NT2/D1 (cell line): ENCODE results near the gene TNRC6C.

Experiments used
- DNase-seq: peaks from one replicate; pipeline ENCODE4 v3.0.0-alpha.2; 2011; ENCODE audit warnings: low read depth, low spot score
- H3K27me3 ChIP-seq: 2 replicates; pipeline ENCODE4 v1.6.0; 2011; ENCODE audit warnings: mild to moderate bottlenecking; ENCODE audit not compliant: insufficient read length, insufficient read depth
- H3K36me3 ChIP-seq: 2 replicates; pipeline ENCODE4 v1.6.1; 2011; ENCODE audit warnings: mild to moderate bottlenecking, low read length, mixed read lengths; ENCODE audit not compliant: insufficient read depth, insufficient read length
- H3K4me1 ChIP-seq: 2 replicates; pipeline ENCODE4 v1.5.1; 2011; ENCODE audit not compliant: insufficient read depth, insufficient read length
- H3K4me3 ChIP-seq: 2 replicates; pipeline ENCODE4 v1.5.1; 2011; ENCODE audit warnings: low read depth; ENCODE audit not compliant: insufficient read length
- H3K9ac ChIP-seq: 2 replicates; pipeline ENCODE4 v1.6.0; 2011; ENCODE audit warnings: low read depth; ENCODE audit not compliant: insufficient read length
- H3K9me3 ChIP-seq: 2 replicates; pipeline ENCODE4 v1.5.1; 2011; ENCODE audit warnings: mild to moderate bottlenecking, low read length; ENCODE audit not compliant: insufficient read depth
- SUZ12 ChIP-seq: IDR thresholded peaks from 2 replicates; pipeline ENCODE4 v1.6.1; 2011; ENCODE audit not compliant: insufficient read length, insufficient read depth; ENCODE audit errors: extremely low read depth
- YY1 ChIP-seq: IDR thresholded peaks from 2 replicates; pipeline ENCODE4 v1.6.1; 2011; ENCODE audit not compliant: insufficient read length, insufficient read depth
- ZNF274 ChIP-seq: IDR thresholded peaks from 2 replicates; pipeline ENCODE4 v1.6.1; 2011; ENCODE audit warnings: mild to moderate bottlenecking, low read depth, low read length

Gene TNRC6C

DNA sequence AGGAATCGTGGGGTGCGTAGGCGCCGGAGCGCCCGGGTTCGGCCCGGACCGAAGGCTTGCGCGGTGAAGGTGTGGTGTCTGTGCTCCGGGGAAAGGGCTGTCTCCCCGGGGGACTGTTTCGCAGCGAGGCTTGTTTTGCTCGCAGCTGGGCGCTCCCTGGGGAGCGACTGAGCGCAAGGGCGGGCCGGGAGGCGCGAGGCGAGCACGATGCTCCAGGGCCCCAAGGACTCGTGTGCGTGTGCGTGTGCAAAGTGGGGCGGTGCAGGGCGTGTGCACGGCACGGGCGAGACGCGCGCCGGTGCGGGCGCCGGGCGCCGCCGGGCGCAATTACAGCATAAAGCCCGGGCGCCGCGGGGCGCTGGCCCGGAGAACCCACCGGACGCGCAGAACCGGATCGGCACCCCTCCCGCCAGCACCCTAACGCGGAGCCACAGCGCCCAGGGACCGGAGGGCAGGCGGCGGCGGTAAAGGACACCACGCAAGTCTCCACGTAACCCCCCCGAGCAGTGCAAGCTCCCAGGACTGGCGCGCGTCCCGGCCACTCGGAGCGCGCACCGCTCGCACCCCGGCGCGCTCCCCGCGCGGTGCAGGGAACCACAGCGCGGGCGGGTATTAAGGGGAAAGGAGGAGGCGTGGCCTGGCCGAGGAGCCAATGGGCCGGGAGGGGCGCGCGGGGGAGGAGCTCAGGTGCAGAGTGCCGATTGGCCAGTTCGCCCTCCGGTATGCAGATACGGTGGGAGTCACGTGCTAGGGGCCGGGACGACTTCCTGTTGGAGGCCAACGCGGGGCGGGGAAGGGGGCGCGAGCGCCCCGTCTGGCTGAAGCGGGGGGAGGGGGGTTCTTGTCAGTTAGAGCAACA is at the start of gene TNRC6C:
Gene TNRC6C (plus strand): TSS at position 847 of the 859 bp plus-strand sequence. CDS start 45,504 bp downstream, outside the sequence.
- Histone ChIP-seq H3K4me3 (peak within 1 kb of the TSS; percentile 74), H3K36me3 (no peaks in the 10 kb centered on the region), H3K4me1 (no peaks in the 10 kb centered on the region), H3K9ac (peak within 1 kb of the TSS; percentile 85), H3K27me3 (peaks cover 55% of the 10 kb centered on the region), H3K9me3 (no peaks in the 10 kb centered on the region)
- TF ChIP-seq YY1 (no peak), ZNF274 (no peak), SUZ12 (no peak)
- peak; percentile 97 for DNase-seq

DNA sequence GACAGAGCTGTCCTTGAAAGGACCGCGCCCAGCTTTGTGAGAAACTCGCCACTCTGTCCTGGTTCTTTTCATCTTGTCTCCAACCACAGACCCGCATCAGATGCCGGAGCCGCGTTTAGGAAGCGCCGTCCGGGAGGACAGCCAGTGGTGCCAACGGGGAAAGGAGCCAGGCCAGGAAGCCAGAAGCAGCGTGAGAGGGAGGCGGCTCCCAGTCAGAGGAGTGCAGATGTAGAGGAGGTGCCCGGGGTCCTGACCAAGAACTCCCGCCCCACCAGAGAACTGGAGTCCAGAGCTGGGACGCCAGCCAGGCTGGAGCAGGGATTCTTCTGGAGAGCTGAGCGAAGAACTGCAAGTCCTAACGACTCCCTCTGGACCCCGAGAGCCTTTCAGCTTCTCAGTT is 49.3 kb upstream of the TNRC6C start:
- H3K27me3 ChIP-seq: no peaks in the 10 kb centered on the region
- H3K9ac ChIP-seq: no peak overlapping the region
- H3K36me3 ChIP-seq: no peaks in the 10 kb centered on the region
- TF ChIP-seq SUZ12 (no peak), ZNF274 (no peak), YY1 (no peak)
- no peak for DNase-seq
- H3K4me1 ChIP-seq: peaks cover 2% of the 10 kb centered on the region
- no peaks in the 10 kb centered on the region; the same call in 1 of the 2 replicates for H3K9me3 ChIP-seq
- no peak overlapping the region for H3K4me3 ChIP-seq

GRCh38 chr17:77909816-77910215 is 48.7 kb upstream of the TNRC6C start:
- Histone ChIP-seq H3K4me1 (peaks cover 2% of the 10 kb centered on the region), H3K4me3 (no peak overlapping the region), H3K36me3 (no peaks in the 10 kb centered on the region), H3K9me3 (no peaks in the 10 kb centered on the region; the same call in 1 of the 2 replicates), H3K27me3 (no peaks in the 10 kb centered on the region), H3K9ac (no peak overlapping the region)
- no peak for DNase-seq
- TF ChIP-seq SUZ12 (no peak), ZNF274 (no peak), YY1 (no peak)

- DNase-seq: no peak
- no peak overlapping the region for H3K4me3 ChIP-seq
- peaks cover 5% of the 10 kb centered on the region for H3K4me1 ChIP-seq
- H3K27me3 ChIP-seq: no peaks in the 10 kb centered on the region
- H3K36me3 ChIP-seq: no peaks in the 10 kb centered on the region
- TF ChIP-seq ZNF274 (no peak), SUZ12 (no peak), YY1 (no peak)
- no peak overlapping the region for H3K9ac ChIP-seq
- H3K9me3 ChIP-seq: peaks cover 6% of the 10 kb centered on the region; the same call in 1 of the 2 replicates
Measured at GRCh38 chr17:77914385-77915254, 43.9 kb upstream of the TNRC6C start.

- peaks cover 5% of the 10 kb centered on the region for H3K4me1 ChIP-seq
- H3K9me3 ChIP-seq: peaks cover 6% of the 10 kb centered on the region; the same call in 1 of the 2 replicates
- H3K9ac ChIP-seq: no peak overlapping the region
- no peaks in the 10 kb centered on the region for H3K36me3 ChIP-seq
- H3K27me3 ChIP-seq: no peaks in the 10 kb centered on the region
- H3K4me3 ChIP-seq: no peak overlapping the region
- no peak for DNase-seq
- no peak for TF ChIP-seq YY1
- TF ChIP-seq SUZ12: no peak
- TF ChIP-seq ZNF274: no peak
Measured at GRCh38 chr17:77915594-77916021, 42.9 kb upstream of the TNRC6C start.

DNA sequence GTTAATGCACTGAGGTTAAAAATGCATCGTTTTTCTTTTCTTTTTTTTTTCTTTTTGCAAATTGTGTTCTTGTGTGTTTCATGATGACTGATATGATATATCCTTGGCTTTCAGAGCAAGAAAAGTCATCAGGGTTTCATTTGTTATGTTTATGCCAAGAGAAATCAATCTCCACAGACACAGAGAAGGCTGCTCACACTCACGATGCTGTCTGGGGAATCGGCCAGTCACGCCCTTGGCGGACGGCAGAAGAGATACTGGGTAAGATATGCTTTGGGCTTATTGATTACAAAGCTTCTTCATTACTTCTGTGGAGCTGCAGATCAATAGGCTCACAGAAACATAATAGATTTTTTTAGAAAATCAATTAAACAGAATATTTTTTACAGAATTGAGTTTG is 42.2 kb upstream of the TNRC6C start:
- H3K27me3 ChIP-seq: no peaks in the 10 kb centered on the region
- TF ChIP-seq SUZ12 (no peak), ZNF274 (no peak), YY1 (no peak)
- DNase-seq: no peak
- peaks cover 7% of the 10 kb centered on the region; the same call in 1 of the 2 replicates for H3K9me3 ChIP-seq
- peaks cover 5% of the 10 kb centered on the region for H3K4me1 ChIP-seq
- H3K36me3 ChIP-seq: no peaks in the 10 kb centered on the region
- H3K4me3 ChIP-seq: no peak overlapping the region
- H3K9ac ChIP-seq: no peak overlapping the region
